A549 (cell line): ENCODE results near the gene DSPP. TPM values are rescaled to one million over a fixed set of nuclear protein-coding genes. Genes with fewer than 3 reads are reported as not detected.

Source experiments
- ATAC-seq, 2 experiments: fragments of 200-7000 bp in 1 of 2; fragments of >200 bp in 1 of 2; cut with Nextera tagmentation in 1 of 2; cut with Tn5 transposase in 1 of 2; 3 replicates each; pipeline versions ENCODE4 v1.8.0 to v1.9.1; 2018 to 2020; ENCODE audit warnings: mild to moderate bottlenecking in 1 of 2, moderate library complexity in 1 of 2
- CTCF ChIA-PET: fragments of 300-600 bp; sonication (Branson Sonifier 250); formaldehyde crosslinking; extraction: SDS; loops from one replicate; lab custom pipeline; 2021; ENCODE audit warnings: antibody characterized with exemption, inconsistent platforms; lab: Yijun Ruan, JAX
- POLR2A ChIA-PET: fragments of 350-600 bp; formaldehyde crosslinking; extraction: SDS; loops from one replicate; lab custom pipeline; 2021; ENCODE audit warnings: antibody characterized with exemption, inconsistent platforms; lab: Yijun Ruan, JAX
- DNase-seq, 2 experiments: peaks; one replicate each; pipeline versions ENCODE4 v3.0.0 to v3.0.0-alpha.2; 2011 to 2016; ENCODE audit warnings: low read depth in 1 of 2, low spot score in 1 of 2
- FAIRE-seq: peaks from 2 replicates; lab custom pipeline; 2011; peaks lifted over from hg19 to GRCh38; lab: Jason Lieb, UNC
- H3K27ac ChIP-seq, 2 experiments: fragments of >200 bp; sonication (Bioruptor Twin); formaldehyde crosslinking; 3 replicates each; pipeline ENCODE4 v1.5.1; 2016 to 2017
- H3K4me1 ChIP-seq: fragments of >200 bp; sonication (Bioruptor Twin); formaldehyde crosslinking; 3 replicates; pipeline ENCODE4 v1.6.1; 2016
- H3K4me2 ChIP-seq: fragments of >200 bp; sonication (Bioruptor Twin); formaldehyde crosslinking; 3 replicates; pipeline ENCODE4 v1.6.1; 2016
- H3K4me3 ChIP-seq: fragments of >200 bp; sonication (Bioruptor Twin); formaldehyde crosslinking; 3 replicates; pipeline ENCODE4 v1.5.1; 2016
- H3K9me3 ChIP-seq: fragments of >200 bp; sonication (Bioruptor Twin); formaldehyde crosslinking; 3 replicates; pipeline ENCODE4 v1.6.1; 2016
- BCL3 ChIP-seq: fragments of >200 bp; sonication (Bioruptor Twin); formaldehyde crosslinking; IDR thresholded peaks from 3 replicates; pipeline ENCODE4 v1.6.1; 2016
- BHLHE40 ChIP-seq: IDR thresholded peaks from 2 replicates; pipeline ENCODE4 v1.6.1; 2012; ENCODE audit warnings: low read depth, low read length, inconsistent platforms
- CBX2 ChIP-seq: fragments of 200-600 bp; sonication (generic); IDR thresholded peaks from 2 replicates; pipeline ENCODE4 v1.6.1; 2016; ENCODE audit warnings: low read depth, mild to moderate bottlenecking, borderline replicate concordance
- CEBPB ChIP-seq, 2 experiments: fragments of >200 bp in 1 of 2; sonication (Bioruptor Twin) in 1 of 2; formaldehyde crosslinking in 1 of 2; IDR thresholded peaks; 2 replicates each; pipeline ENCODE4 v1.6.1; 2012 to 2016
- CHD2 ChIP-seq: fragments of 150-350 bp; IDR thresholded peaks from 2 replicates; pipeline ENCODE4 v1.6.1; 2014; ENCODE audit warnings: low read length; ENCODE audit not compliant: partially characterized antibody
- CHD4 ChIP-seq: fragments of 200-600 bp; sonication (generic); IDR thresholded peaks from 2 replicates; pipeline ENCODE4 v1.6.1; 2016; ENCODE audit warnings: antibody characterized with exemption, mild to moderate bottlenecking, borderline replicate concordance
- EP300 ChIP-seq, 2 experiments: fragments of >200 bp; sonication (Bioruptor Twin); formaldehyde crosslinking; IDR thresholded peaks; 2 replicates in 1 of 2; 3 replicates in 1 of 2; pipeline ENCODE4 v1.6.1; 2016 to 2017
- ESRRA ChIP-seq: fragments of 150-350 bp; IDR thresholded peaks from 2 replicates; pipeline ENCODE4 v1.6.1; 2014; ENCODE audit warnings: mild to moderate bottlenecking, low read length, borderline replicate concordance
- FOSL2 ChIP-seq, 2 experiments: fragments of 450-650 bp in 1 of 2; fragments of >200 bp in 1 of 2; sonication (Bioruptor Twin) in 1 of 2; formaldehyde crosslinking; IDR thresholded peaks; 2 replicates each; pipeline versions ENCODE4 v1.5.0 to v1.6.1; 2016 to 2020; ENCODE audit warnings: mild to moderate bottlenecking in 1 of 2, moderate library complexity in 1 of 2
- GATA3 ChIP-seq: IDR thresholded peaks from 2 replicates; pipeline ENCODE4 v1.6.1; 2012; ENCODE audit warnings: borderline replicate concordance
- HDAC2 ChIP-seq: fragments of 200-600 bp; sonication (generic); IDR thresholded peaks from 2 replicates; pipeline ENCODE4 v1.6.1; 2016
- HES2 ChIP-seq: fragments of >200 bp; sonication (Bioruptor Twin); formaldehyde crosslinking; IDR thresholded peaks from 2 replicates; pipeline ENCODE4 v1.6.1; 2016
- HEYL ChIP-seq: fragments of 250-450 bp; sonication (Bioruptor Pico); IDR thresholded peaks from 2 replicates; pipeline ENCODE4 v1.8.0; 2021; ENCODE audit warnings: mild to moderate bottlenecking, moderate library complexity
- HOXA7 ChIP-seq: fragments of 250-450 bp; sonication (Bioruptor Pico); IDR thresholded peaks from 2 replicates; pipeline ENCODE4 v1.5.0; 2020; ENCODE audit warnings: mild to moderate bottlenecking, moderate library complexity
- JUN ChIP-seq, 2 experiments: fragments of >200 bp; sonication (Bioruptor Twin); formaldehyde crosslinking; IDR thresholded peaks; 2 replicates in 1 of 2; 3 replicates in 1 of 2; pipeline ENCODE4 v1.6.1; 2016 to 2017
- KDM1A ChIP-seq: fragments of 200-600 bp; sonication (generic); IDR thresholded peaks from 2 replicates; pipeline ENCODE4 v1.6.1; 2016; ENCODE audit warnings: low read depth, mild to moderate bottlenecking
- KDM5A ChIP-seq: fragments of 200-600 bp; sonication (generic); IDR thresholded peaks from 2 replicates; pipeline ENCODE4 v1.6.1; 2016; ENCODE audit warnings: antibody characterized with exemption, mild to moderate bottlenecking
- MAFK ChIP-seq: fragments of 450-650 bp; IDR thresholded peaks from 2 replicates; pipeline ENCODE4 v1.6.1; 2014; ENCODE audit not compliant: partially characterized antibody
- NPAS2 ChIP-seq: fragments of 250-450 bp; sonication (Bioruptor Pico); IDR thresholded peaks from 2 replicates; pipeline ENCODE4 v1.8.0; 2022; ENCODE audit warnings: mild to moderate bottlenecking, moderate library complexity, borderline replicate concordance
- NR3C1 ChIP-seq: fragments of >200 bp; sonication (Bioruptor Twin); formaldehyde crosslinking; IDR thresholded peaks from 3 replicates; pipeline ENCODE4 v1.6.1; 2017
- PBX3 ChIP-seq: IDR thresholded peaks from 2 replicates; pipeline ENCODE4 v1.6.1; 2012
- POLR2A ChIP-seq: IDR thresholded peaks from 2 replicates; pipeline ENCODE4 v1.6.1; 2012; ENCODE audit warnings: mild to moderate bottlenecking, low read length
- POLR2AphosphoS2 ChIP-seq: conservative IDR thresholded peaks from 2 replicates; pipeline ENCODE4 v1.6.1; 2012; ENCODE audit warnings: low read length, improper control_type of control experiment, inconsistent platforms
- RARB ChIP-seq: fragments of 250-450 bp; sonication (Bioruptor Pico); IDR thresholded peaks from 2 replicates; pipeline ENCODE4 v1.8.0; 2021; ENCODE audit warnings: mild to moderate bottlenecking, moderate library complexity
- RCOR1 ChIP-seq: fragments of 150-350 bp; IDR thresholded peaks from 2 replicates; pipeline ENCODE4 v1.6.1; 2014; ENCODE audit warnings: antibody characterized with exemption, low read length, low read depth
- RNF2 ChIP-seq: fragments of 200-600 bp; sonication (generic); IDR thresholded peaks from 2 replicates; pipeline ENCODE4 v1.6.1; 2016; ENCODE audit warnings: low read depth, mild to moderate bottlenecking, antibody characterized with exemption, moderate library complexity, borderline replicate concordance
- SREBF2 ChIP-seq: fragments of 450-650 bp; IDR thresholded peaks from 2 replicates; pipeline ENCODE4 v1.6.1; 2014; ENCODE audit warnings: mild to moderate bottlenecking, moderate library complexity
- ZC3H11A ChIP-seq: fragments of 450-650 bp; IDR thresholded peaks from 2 replicates; pipeline ENCODE4 v1.6.1; 2014; ENCODE audit warnings: antibody characterized with exemption, mild to moderate bottlenecking
- ZFP36 ChIP-seq: fragments of 450-650 bp; IDR thresholded peaks from 2 replicates; pipeline ENCODE4 v1.6.1; 2014; ENCODE audit warnings: borderline replicate concordance; ENCODE audit not compliant: partially characterized antibody
- WGBS: methylation state at CpG from one replicate; pipeline ENCODE4 v1.1.6; 2017; ENCODE audit errors: missing lambda C conversion rate; 5-methylcytosine and 5-hydroxymethylcytosine counted together
- polyA plus RNA-seq, 4 experiments: library from polyadenylated mRNA; depleted of rRNA in 3 of 4; stranded (reverse); fragments of >200 nt; fragmentation: RNase III in 1 of 4; extraction: RNeasy Plus Mini Kit Qiagen cat#74134 plus additional on column Dnase treatment in 1 of 4; gene quantifications; 2 replicates in 3 of 4; 3 replicates in 1 of 4; pipeline ENCODE4 v1.2.3, GENCODE V29; 2011 to 2017
- TF ChIP-seq, protein P1 (sequence below): fragments of >200 bp; sonication (Bioruptor Twin); formaldehyde crosslinking; IDR thresholded peaks from 3 replicates; pipeline ENCODE4 v1.5.1; 2016
- TF ChIP-seq, protein P2 (sequence below): fragments of 250-450 bp; sonication (Bioruptor Pico); IDR thresholded peaks from 2 replicates; pipeline ENCODE4 v1.5.0; 2020; ENCODE audit warnings: low read depth, mild to moderate bottlenecking, moderate library complexity

The DSPP gene
- polyA plus RNA-seq, 2 of the 4 experiments (the other 2 are of a cell fraction): not detected

DNA sequence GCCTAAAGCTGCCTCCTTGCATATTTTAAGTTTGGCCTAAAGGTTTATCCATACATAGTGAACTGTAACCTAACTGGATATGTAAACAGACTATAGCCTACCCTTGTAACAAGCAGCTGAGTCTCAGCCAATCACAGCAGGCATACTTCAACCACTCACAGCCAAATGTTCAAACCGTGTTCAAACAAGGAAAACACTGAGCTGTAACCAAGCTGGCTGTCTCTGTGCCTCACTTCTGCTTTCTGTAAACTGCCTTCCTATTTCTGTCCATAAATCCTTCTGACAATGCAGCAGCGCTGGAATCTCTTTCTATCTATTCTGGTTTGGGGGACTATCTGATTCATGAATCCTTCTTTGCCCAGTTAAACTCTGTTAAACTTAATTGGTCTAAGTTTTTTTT lies 16.4 kb downstream of the DSPP start:
- TF ChIP-seq BHLHE40 (no peak), RNF2 (no peak), RCOR1 (no peak), KDM5A (no peak), NR3C1 (no peak), NPAS2 (CRISPR knock-in tag) (no peak), HES2 (no peak), ESRRA (no peak), RARB (CRISPR knock-in tag) (no peak), CHD4 (no peak), POLR2A (no peak), ZFP36 (no peak)
- Histone ChIP-seq H3K9me3 (no peaks in the 10 kb centered on the region), H3K4me3 (no peak overlapping the region), H3K27ac (no peak overlapping the region), H3K4me1 (no peaks in the 10 kb centered on the region), H3K4me2 (no peak overlapping the region)
- FAIRE-seq: no peak
- no peak for ATAC-seq
- no peak for DNase-seq
- CTCF ChIA-PET: interaction anchor here (0.9 to 1.6 kb wide), 2 partner anchors 15 to 224 kb away, joined by 3 to 4 read pairs; no protein-coding TSS in a partner anchor
- WGBS: 54% methylated on average over 2 of the region's 2 CpGs
- POLR2A ChIA-PET: no interaction called here

DNA sequence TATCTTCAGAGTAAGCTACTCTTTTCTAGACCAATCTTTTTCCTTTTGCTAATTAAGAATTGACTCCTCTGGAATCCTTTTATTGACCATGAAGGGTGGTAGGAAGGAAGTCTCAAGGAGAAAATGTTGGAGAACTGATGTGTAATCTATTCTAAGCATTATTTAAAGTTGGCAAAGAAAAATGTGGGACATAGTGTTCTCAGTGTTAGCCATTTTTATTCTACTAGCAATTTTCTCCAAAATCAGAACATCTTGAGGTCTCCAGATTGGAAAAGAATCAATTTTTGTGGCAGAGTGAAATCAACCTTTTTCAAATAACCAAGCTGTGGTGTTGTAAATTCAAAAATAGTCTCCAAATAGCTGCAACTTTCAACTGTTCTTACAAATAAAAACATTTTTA lies 23.3 kb downstream of the DSPP start:
- Histone ChIP-seq H3K4me2 (no peak overlapping the region), H3K4me3 (no peak overlapping the region), H3K9me3 (no peaks in the 10 kb centered on the region), H3K27ac (no peak overlapping the region), H3K4me1 (no peaks in the 10 kb centered on the region)
- DNase-seq: no peak
- TF ChIP-seq, protein P1, sequence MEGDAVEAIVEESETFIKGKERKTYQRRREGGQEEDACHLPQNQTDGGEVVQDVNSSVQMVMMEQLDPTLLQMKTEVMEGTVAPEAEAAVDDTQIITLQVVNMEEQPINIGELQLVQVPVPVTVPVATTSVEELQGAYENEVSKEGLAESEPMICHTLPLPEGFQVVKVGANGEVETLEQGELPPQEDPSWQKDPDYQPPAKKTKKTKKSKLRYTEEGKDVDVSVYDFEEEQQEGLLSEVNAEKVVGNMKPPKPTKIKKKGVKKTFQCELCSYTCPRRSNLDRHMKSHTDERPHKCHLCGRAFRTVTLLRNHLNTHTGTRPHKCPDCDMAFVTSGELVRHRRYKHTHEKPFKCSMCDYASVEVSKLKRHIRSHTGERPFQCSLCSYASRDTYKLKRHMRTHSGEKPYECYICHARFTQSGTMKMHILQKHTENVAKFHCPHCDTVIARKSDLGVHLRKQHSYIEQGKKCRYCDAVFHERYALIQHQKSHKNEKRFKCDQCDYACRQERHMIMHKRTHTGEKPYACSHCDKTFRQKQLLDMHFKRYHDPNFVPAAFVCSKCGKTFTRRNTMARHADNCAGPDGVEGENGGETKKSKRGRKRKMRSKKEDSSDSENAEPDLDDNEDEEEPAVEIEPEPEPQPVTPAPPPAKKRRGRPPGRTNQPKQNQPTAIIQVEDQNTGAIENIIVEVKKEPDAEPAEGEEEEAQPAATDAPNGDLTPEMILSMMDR: no peak
- TF ChIP-seq KDM1A (no peak), HOXA7 (CRISPR knock-in tag) (no peak), JUN (IDR thresholded peaks at IDR 0.05) (no peak), POLR2AphosphoS2 (no peak), MAFK (no peak), NPAS2 (CRISPR knock-in tag) (no peak), FOSL2 (IDR thresholded peaks at IDR 0.05) (no peak), FOSL2 (CRISPR knock-in tag; IDR thresholded peaks at IDR 0.05) (no peak), ZFP36 (no peak), GATA3 (no peak), HEYL (CRISPR knock-in tag) (no peak), NR3C1 (no peak), CHD4 (no peak)
- TF ChIP-seq, protein P2, sequence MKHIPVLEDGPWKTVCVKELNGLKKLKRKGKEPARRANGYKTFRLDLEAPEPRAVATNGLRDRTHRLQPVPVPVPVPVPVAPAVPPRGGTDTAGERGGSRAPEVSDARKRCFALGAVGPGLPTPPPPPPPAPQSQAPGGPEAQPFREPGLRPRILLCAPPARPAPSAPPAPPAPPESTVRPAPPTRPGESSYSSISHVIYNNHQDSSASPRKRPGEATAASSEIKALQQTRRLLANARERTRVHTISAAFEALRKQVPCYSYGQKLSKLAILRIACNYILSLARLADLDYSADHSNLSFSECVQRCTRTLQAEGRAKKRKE: no peak
- ChIA-PET CTCF (interaction anchor here (1.5 kb wide), 1 partner anchor 87 kb away, joined by 3 read pairs; no protein-coding TSS in a partner anchor), POLR2A (no interaction called here)
- ATAC-seq: no peak
- FAIRE-seq: no peak

- Histone ChIP-seq H3K4me2 (no peak overlapping the region), H3K9me3 (no peaks in the 10 kb centered on the region), H3K4me1 (no peaks in the 10 kb centered on the region), H3K4me3 (no peak overlapping the region), H3K27ac (no peak overlapping the region)
- ChIA-PET POLR2A (no interaction called here), CTCF (interaction anchor here (1.5 kb wide), 1 partner anchor 88 kb away, joined by 3 read pairs; no protein-coding TSS in a partner anchor)
- FAIRE-seq: no peak
- WGBS: 93% methylated on average over 1 of the region's 1 CpG
- ATAC-seq: no peak
- no peak for DNase-seq
- TF ChIP-seq HES2: no peak
- no peak for TF ChIP-seq HOXA7 (CRISPR knock-in tag)
- no peak for TF ChIP-seq ZFP36
- TF ChIP-seq POLR2AphosphoS2: no peak
- TF ChIP-seq ZC3H11A: no peak
- no peak for TF ChIP-seq CBX2
- no peak for TF ChIP-seq NR3C1
- no peak for TF ChIP-seq HDAC2
- TF ChIP-seq ESRRA: no peak
- TF ChIP-seq CHD2: no peak
- no peak for TF ChIP-seq CEBPB (IDR thresholded peaks at IDR 0.05)
- TF ChIP-seq PBX3: no peak
- no peak for TF ChIP-seq SREBF2
- TF ChIP-seq EP300 (IDR thresholded peaks at IDR 0.05): no peak
- TF ChIP-seq BCL3: no peak
Observed at GRCh38 chr4:87632469-87632868, 24.1 kb downstream of the DSPP start.
